GM18867 (cell line): ENCODE measurements around the gene ZNF280D.
A peak's percentile ranks its signal among the peaks of the same experiment; 100 is the strongest.
"Not testable (repeated sequence)": the region's sequence is repeated elsewhere in the genome, so short reads cannot be mapped to it uniquely, and the experiment has no call there.

Source experiments
- ATAC-seq: cut with Tn5 transposase; IDR thresholded peaks from one replicate; pipeline ENCODE4 v1.9.1; 2021; ENCODE audit warnings: mild to moderate bottlenecking, moderate library complexity; ENCODE audit not compliant: unreplicated experiment

The ZNF280D gene

GRCh38 chr15:56719774-56720555, 13.3 kb downstream of the ZNF280D start:
- ATAC-seq, result no peak

- ATAC-seq, result no peak
Measured at GRCh38 chr15:56719021-56719612, 14.2 kb downstream of the ZNF280D start.

GRCh38 chr15:56718560-56718959, 14.7 kb downstream of the ZNF280D start:
- no peak for ATAC-seq

GRCh38 chr15:56716334-56716733, 17.0 kb downstream of the ZNF280D start:
- no peak for ATAC-seq

- ATAC-seq, result no peak
Measured at GRCh38 chr15:56715220-56715619, 18.1 kb downstream of the ZNF280D start.

- not testable (repeated sequence) for ATAC-seq
Measured at GRCh38 chr15:56709502-56709901, 23.8 kb downstream of the ZNF280D start.

GRCh38 chr15:56699743-56700142, 33.6 kb downstream of the ZNF280D start:
- peak; percentile 76 for ATAC-seq

GRCh38 chr15:56698270-56698669, 35.0 kb downstream of the ZNF280D start:
- ATAC-seq, result no peak

- ATAC-seq, result no peak
Measured at GRCh38 chr15:56693761-56694160, 39.5 kb downstream of the ZNF280D start.

- no peak for ATAC-seq
Measured at GRCh38 chr15:56690733-56691132, 42.6 kb downstream of the ZNF280D start.

- no peak for ATAC-seq
Measured at GRCh38 chr15:56683908-56684307, 49.4 kb downstream of the ZNF280D start.

GRCh38 chr15:56681113-56681512, 52.2 kb downstream of the ZNF280D start:
- no peak for ATAC-seq

GRCh38 chr15:56679225-56679624, 54.1 kb downstream of the ZNF280D start:
- no peak for ATAC-seq

GRCh38 chr15:56678571-56678970, 54.7 kb downstream of the ZNF280D start:
- no peak for ATAC-seq

- ATAC-seq, result no peak
Measured at GRCh38 chr15:56677271-56677670, 56.0 kb downstream of the ZNF280D start.

- ATAC-seq, result no peak
Measured at GRCh38 chr15:56675930-56676329, 57.4 kb downstream of the ZNF280D start.

- no peak for ATAC-seq
Measured at GRCh38 chr15:56674857-56675256, 58.5 kb downstream of the ZNF280D start.

- ATAC-seq, result no peak
Measured at GRCh38 chr15:56672721-56673120, 60.6 kb downstream of the ZNF280D start.

- no peak for ATAC-seq
Measured at GRCh38 chr15:56667517-56667916, 65.8 kb downstream of the ZNF280D start.

GRCh38 chr15:56660943-56661342, 72.4 kb downstream of the ZNF280D start:
- ATAC-seq, result no peak

- no peak for ATAC-seq
Measured at GRCh38 chr15:56659197-56659596, 74.1 kb downstream of the ZNF280D start.

GRCh38 chr15:56654624-56655023, 78.7 kb downstream of the ZNF280D start:
- ATAC-seq, result no peak

- no peak for ATAC-seq
Measured at GRCh38 chr15:56654216-56654615, 79.1 kb downstream of the ZNF280D start.
